HG03469 (cell line): Measurements from ENCODE around the gene ARHGAP26.
"Not testable (repeated sequence)": the region's sequence is repeated elsewhere in the genome, so short reads cannot be mapped to it uniquely, and the experiment has no call there.

Experiments
- ATAC-seq: cut with Tn5 transposase; IDR thresholded peaks from one replicate; pipeline ENCODE4 v1.9.1; 2021; ENCODE audit warnings: mild to moderate bottlenecking, moderate library complexity, moderate number of reproducible peaks; ENCODE audit not compliant: unreplicated experiment

ARHGAP26 gene

DNA sequence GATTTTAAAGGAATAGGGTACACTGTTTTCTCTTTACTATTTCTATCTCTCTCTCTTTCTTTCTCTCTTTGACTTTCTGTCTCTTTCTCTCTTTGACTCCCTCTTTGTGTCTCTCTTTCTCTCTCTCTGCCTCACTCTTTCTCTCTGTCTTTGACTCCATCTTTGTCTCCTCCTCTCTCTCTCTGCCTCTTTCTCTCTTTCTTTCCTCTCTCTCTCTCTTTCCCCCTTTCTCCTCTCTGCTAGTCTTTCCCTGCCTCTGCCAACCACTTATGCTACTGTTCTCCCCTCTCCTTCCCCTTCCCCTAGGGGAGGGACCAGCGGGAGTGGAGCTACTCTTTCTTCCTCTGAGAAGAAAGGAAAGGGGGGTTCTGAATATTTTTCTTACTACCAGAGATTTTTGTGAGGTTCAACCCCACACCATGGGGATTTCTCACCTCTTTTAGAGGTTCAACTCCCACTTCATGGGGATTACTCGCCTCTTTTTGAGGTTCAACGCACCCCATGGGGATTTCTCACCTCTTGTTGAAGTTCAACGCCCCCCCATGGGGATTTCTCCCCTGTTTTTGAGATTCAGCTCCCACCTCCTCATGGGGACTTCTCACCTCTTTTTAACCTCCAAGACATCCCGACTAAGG, 323.4 kb downstream of the ARHGAP26 start:
- ATAC-seq: no peak

DNA sequence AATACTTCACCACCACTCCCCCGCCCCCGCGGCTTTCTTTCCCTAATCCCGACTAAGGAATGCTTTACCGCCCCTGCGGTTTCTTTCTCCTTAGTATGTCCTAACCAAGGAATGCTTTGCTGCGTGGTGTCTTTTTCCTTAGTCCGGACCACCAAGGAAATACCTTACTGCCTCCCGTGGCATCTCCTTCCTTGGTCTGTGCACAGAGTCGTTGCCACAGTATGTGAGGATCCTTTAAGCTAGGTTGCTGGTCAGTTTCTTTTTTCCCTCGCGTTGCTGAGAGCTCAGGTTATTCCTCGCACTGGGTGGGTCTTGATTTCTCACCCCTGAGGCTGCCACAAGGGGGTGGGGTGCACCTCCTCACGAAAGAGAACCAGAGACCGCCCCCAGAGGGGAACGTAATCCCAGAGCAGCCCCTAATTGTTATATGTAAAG, 323.9 kb downstream of the ARHGAP26 start:
- ATAC-seq: no peak

DNA sequence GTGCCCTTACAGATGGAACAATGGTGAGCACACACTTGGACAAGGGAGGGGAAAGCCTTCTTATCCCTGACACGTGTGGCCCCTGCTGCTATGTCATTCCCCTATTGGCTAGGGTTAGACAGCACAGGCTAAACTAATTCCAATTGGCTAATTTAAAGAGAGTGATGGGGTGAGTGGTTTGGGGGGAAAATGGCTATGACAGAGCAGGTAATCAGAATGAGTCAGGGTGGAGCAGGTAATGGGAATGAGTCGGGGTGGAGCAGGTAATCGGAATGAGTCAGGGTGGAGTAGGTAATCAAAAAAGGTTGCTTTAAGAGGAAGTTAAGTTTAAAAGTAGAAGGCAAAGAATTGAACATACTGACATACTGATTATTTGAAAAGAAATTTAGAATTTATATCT, 324.4 kb downstream of the ARHGAP26 start:
- not testable (repeated sequence) for ATAC-seq

DNA sequence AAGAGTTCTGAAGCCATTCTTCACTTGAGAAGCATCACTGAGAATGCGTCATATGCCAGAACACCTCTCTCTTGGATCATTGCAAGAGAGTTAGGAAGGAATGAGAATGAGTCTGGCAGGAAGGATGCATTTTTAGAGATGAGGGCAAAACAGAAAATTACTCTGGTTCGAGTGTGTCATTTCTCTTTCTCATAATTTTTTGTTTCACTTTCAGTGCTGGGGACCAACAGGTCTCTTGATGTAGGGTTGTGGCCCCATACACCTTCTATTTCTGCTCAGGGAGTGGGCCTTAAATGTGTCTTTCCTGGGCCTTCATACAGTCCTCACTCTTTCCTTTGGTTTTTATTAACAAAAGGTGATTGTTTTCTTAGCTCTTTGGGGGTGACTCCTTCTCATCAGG, 330.9 kb downstream of the ARHGAP26 start:
- ATAC-seq: peak; percentile 72

DNA sequence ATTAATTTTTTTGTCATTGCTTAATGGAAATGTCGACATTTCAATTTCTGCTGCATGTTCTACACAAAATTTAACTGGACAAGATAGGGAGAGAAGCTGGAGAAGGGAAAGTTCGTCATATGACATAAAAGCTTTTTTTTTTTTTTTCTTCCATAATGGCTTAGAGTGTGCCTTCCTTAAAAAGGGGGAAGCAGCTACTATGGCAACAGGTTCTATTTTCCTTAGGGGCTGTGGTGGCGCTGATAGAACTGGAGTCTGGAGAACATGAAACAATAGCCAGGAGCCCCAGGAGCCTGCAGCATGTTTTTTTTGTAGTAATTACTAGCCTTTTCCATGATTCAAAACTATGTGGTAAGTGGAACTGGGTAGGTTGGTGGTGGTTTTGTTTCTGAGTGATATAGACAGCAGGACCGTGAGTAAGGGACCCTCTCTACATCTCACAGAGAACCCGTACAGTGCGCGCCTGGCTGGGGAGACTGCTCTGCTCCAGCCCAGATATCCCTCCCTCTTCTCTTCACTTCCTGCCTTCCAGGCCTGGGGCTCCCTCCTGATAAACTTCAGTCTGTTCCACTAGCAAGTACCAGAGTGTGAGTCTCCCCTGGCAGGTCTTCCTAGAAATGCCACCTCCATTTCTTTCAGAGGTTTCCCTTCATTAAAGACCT, 331.7 kb downstream of the ARHGAP26 start:
- ATAC-seq: no peak

DNA sequence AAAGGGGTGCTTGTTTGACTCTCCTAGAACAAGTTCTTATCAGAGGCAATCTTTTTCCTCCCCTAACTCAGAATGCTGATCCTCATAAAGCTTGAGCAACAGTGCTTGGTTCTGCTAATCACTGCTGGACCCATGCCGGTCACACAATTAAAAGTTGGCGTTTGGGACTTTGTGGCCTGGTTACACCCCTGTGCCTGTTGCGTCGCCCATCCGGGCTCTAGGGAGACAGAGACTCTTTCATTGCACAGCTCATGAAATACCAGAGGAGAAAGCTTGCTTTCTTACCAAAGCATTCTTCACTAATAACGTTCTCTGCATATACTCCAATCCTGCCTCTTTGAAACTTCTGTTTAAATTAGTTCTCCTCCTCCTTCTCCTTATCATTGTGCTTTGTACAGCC, 332.2 kb downstream of the ARHGAP26 start:
- ATAC-seq: no peak

DNA sequence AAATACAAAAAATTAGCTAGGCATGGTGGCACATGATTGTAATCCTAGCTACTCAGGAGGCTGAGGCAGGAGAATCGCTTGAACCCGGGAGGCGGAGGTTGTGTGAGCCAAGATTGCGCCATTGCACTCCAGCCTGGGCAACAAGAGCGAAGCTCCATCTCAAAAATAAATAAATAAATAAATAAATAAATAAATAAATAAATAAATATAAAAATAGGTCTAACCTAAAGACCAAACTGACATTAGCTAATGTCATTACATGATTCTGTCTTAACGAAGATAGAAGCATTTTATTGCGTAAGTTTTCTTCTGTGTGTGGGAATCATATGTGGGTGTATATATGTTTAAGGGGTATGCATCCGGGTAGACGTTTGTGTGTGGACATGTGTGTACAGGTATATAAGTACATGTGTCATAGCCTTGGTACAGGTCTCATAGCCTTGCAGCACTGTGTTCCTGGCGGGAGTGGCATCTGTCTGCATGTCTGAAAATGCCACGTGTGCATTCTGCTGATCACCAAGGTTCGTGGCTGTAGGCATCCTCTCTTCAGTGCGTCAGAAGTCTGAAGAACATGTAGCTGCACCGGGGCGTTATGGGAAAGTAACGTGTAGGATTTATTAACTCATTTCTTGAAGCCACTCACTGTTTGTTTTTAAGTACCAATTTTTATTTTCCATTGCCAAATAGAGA, 335.2 kb downstream of the ARHGAP26 start:
- ATAC-seq: no peak

DNA sequence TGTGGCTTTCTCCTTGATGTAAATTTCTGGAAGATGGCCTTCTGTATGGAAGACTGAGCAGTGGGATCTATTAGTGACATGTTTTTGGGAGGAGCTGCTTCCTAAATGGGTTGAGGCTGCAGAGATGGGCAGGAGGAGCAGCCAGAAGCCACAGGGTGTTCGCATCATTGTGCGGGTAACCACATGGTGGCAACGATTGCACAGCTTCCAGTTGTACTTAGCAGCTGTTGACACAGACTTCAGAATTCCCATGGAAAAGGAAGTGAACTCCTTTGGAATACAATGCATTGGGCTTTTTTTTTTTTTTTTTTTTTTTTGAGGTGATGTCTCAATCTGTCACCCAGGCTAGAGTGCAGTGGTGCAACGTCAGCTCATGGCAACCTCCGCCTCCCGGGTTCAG, 336.0 kb downstream of the ARHGAP26 start:
- ATAC-seq: no peak

DNA sequence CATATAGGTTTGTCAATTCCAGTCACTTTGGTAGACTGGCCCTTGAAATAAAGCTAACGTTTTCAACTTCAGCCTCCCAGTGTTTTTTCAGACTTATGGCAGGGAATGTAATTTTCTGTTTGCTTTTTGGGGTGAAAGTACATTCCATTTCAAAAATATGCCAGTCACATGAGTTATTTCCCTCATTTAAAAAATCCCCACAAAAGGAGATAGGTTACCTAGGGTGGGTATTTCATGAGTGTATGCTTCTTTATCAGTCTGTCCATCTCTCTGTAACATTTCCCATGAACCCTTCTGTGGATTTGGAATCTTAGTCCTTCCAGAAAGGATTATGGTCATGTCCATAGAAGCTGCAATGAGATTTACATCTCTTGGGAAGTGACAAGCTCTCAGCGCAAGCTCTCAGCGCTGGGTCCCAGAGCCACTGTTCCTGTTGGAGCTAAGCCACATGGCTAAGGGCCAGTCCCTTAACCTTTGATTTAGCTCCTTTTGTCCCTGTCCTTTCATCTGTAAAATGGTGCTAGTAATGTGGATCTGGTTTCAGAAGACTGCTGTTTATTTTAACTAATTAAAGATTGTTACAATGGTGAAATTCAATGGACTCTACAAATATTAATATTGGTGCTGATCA, 338.4 kb downstream of the ARHGAP26 start:
- no peak for ATAC-seq

DNA sequence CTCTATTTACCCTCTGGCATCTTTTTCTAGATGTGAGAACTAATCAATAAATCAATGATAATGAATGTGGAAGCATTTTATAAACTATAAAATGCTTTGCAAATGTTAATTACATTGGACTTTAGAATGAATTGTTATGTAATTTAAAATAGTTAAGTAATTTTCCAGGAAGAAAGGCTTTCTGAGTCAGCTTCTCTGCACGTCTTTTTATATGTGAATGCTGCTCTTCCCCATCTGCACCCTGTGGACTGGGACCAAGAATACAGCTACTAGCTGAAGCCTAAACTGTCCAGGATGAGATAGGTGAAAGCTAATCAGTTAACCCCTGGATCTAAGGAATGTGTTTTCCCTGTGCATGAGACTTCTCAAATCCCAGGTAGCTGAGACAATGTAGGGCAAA, 340.4 kb downstream of the ARHGAP26 start:
- no peak for ATAC-seq

DNA sequence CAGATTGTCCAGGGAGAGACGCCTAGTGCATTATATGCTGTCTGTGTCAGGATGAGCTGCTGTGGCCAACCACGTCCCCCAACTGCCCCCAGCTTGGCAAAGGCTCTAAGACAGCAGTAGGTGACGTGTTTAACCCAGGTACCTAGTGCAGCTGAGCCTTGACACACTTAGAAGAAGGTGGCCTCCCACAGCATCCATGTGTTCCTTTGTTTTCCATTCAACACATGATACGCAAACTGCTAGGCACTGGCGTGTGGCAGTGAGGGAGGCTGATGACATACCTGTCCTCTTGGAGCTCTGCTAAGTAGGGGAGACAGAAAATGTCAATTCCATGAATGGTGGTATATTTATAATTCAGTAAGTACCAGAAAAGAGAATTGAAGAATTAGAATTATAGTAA, 341.6 kb downstream of the ARHGAP26 start:
- ATAC-seq: no peak

DNA sequence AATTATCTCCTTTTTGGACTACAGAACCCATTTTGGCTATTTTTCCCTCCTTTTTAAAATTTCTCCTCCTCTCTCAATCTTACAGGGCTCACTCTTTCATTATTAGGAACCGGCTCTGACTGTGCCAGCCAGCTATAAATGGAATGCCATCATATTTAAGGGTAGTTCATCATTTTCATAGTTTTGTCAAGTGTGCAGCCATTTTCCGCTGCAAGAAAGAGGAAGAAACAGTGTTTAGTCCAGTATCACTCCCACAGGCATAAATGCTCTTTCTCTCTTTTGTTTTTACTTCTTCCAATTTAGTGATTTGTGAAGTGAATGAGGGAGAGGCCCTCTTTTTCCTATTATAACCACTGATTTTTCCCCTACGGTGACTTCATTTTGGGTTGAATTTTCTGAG, 343.3 kb downstream of the ARHGAP26 start:
- ATAC-seq: no peak

DNA sequence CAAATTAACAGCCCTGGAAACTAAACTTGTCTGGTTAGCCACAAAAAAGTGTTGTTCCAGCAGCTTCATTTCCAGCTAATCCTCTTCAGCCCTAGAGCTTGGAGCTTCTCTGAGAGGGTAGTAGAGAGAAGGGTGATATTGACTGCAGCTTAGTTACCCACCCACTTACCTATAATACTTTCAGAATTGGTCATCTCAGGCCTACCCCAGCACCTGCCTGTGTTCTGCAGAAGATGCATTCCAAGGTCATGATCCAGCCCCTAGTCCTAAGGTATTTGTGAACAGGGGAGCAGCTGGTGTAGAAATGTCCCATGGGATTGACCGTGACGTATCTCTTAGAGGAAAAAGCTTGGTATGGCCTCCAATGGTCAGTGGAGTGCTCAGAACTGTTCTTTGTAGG, 344.3 kb downstream of the ARHGAP26 start:
- peak; percentile 42 for ATAC-seq

DNA sequence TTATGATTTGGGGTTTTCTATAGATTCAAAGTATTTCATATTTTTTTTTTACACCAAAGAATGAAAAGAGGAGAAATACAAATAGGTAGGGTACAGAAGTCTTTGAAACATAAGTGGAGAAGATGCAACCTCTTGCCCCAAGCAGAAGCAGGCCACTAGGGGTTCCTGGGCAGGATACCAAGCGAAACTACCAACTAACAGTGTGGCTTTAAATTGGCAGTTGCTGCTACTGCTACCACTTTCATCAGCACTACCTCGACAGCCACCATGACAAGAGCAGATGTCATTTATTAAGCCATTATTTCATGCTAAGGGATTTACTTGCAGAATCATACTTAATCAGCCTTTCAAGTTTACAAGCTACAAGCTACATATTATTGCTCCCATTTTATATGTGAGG, 345.2 kb downstream of the ARHGAP26 start:
- ATAC-seq: no peak

DNA sequence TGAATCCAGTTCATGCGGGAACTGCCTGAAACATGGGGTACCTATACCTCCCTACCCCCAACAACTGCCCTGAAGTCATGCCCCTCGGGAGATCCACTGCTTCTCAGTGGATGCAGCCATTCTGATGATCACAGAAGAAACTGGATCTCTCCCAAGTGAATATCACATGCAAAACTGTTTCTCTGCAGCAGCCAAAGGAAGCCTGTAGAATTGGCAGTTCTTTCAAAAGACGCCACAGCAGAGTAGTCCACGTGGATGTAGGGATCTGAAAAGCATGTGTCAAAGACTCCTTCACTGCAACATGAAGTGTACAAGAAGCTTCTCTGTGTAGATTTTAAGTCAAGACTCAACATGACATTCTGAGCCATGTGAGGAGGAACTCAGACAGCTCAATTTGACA, 346.6 kb downstream of the ARHGAP26 start:
- no peak for ATAC-seq

DNA sequence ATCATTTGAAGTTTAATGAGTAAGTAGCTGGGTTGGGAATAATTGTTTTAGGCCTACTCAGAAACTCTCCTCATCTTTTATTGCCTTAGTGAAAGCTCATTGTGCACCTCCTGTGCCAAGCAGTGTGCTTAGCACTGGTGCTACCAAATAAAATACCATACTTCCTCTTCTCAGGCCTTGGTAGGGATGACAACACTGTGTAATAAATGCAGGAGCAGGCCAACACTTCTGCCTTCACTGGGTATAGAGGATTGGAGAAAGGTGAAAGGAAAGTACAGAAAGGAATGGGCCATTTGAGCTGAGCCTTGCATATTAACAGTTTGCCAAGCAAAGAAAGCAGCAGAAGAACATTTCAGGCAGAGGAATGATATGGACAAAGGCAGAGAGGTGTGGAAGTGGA, 347.6 kb downstream of the ARHGAP26 start:
- no peak for ATAC-seq

DNA sequence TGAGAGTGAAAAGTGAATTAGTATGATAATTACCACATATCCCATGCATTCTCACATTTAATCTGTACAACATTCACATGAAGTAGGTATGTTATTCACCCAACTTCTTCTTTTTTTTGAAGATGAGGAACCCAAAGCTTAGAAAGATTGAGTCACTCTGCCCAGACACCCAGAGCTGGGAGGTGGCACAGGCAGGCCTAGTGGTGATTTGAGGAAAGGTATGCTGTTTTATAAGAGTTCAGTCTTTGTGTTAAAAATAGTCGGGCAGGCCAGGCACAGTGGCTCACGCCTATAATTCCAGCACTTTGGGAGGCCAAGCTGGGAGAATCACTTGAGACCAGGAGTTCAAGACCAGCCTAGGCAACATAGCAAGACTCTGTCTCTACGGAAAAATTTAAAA, 348.0 kb downstream of the ARHGAP26 start:
- no peak for ATAC-seq

DNA sequence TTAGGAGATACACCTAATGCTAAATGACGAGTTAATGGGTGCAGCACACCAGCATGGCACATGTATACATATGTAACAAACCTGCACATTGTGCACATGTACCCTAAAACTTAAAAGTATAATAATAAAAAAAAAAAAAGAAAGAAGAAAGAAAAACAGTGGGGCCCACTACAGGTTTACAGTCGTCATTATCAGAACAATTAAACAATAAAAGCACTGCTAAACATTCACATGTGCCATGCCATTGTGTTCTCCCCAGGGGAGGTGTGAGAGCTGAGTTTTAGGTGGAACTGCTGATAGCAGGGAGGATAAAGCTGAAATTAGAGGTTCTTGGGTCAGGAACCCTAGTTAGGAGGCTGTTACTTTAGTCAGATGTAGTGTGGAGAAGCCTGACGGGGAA, 348.6 kb downstream of the ARHGAP26 start:
- not testable (repeated sequence) for ATAC-seq

DNA sequence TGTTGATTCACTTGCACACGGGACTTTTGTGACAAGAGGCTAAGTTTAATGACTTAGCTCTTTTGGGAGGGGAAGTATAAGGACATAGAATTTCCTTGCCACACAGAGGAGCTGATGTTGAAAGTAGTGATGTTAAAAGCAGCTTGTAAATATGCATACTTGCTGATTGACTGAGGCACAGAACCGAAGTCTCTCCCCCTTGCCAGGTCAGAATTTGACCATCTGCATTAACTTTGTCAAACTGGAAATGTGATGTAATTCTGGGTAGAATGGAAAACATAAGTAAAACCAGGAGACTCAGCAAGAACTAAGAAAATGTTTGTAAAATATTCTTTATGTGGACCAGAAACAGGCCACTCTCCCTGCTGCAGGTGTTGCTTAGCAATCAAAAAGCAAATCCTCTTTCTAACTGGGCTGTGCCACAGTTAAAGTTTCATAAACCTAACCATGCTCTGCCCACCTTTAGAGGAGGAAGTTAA, 349.2 kb downstream of the ARHGAP26 start:
- no peak for ATAC-seq

DNA sequence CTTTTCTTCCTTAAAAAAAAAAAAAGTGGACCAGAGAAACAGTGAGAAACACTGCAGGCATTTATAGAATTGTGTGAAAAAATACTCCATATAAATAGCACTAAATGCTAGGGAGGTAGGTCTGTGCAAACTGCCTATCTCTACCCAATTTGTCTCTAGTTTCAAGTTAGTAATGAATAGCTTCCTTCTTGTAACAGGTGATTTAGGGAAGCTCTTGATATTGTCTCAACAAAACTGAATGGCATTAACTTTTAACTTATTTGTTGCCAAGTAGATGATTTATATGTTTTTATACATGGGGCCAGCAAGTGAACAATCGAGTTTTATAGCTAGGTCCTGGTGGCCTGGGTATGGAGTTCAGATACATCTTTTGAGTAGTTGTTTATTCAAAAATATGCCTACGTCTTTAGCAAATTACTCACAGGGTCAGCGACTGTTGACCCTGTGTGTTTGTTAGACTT, 349.7 kb downstream of the ARHGAP26 start:
- ATAC-seq: no peak

DNA sequence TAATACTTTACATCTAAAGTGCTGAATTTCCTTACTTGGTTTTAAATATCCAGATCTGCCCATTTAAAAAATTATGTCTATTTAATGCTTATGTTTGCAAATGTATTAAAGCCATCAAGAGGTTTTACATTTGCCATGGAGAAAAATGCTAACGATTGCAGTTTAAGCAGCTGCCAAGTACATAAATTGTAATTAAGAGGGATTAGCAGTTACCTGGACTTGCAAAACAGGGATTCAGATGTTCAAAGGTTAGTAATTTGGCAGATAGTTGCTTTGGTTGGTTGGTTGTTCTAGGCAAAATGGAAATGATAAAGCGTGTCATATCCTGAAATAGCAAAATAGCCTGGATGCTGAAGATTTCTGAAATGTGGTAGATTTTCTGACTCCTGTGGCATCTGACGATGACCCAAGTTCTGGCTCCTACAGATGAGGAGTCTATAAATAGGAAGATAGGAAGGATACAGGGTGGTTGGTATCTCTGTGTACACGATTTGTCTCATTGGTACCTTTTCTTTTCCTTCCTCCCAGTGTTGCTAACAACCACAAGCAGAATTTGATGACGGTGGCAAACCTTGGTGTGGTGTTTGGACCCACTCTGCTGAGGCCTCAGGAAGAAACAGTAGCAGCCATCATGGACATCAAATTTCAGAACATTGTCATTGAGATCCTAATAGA, 350.4 kb downstream of the ARHGAP26 start:
- ATAC-seq: no peak
